Muscle layer of colon (tissue), 2 donors: ENCODE data around the gene NHLH2.

Experiments
- H3K27ac ChIP-seq: one replicate; pipeline ENCODE4 v1.7.0; 2013; ENCODE audit warnings: low read depth, mild to moderate bottlenecking, low read length, moderate library complexity
- H3K27me3 ChIP-seq, 2 donors: one replicate each; pipeline ENCODE4 v1.7.0; 2013; ENCODE audit warnings: low read length in 2 of 2, mild to moderate bottlenecking in 2 of 2; ENCODE audit not compliant: insufficient read depth in 2 of 2, control insufficient read depth in 1 of 2
- H3K36me3 ChIP-seq: one replicate; pipeline ENCODE4 v1.7.0; 2013; ENCODE audit warnings: mild to moderate bottlenecking, low read length; ENCODE audit not compliant: insufficient read depth
- H3K4me1 ChIP-seq: one replicate; pipeline ENCODE4 v1.7.0; 2013; ENCODE audit warnings: mild to moderate bottlenecking, low read length; ENCODE audit not compliant: insufficient read depth
- H3K4me3 ChIP-seq, 2 donors: one replicate each; pipeline ENCODE4 v1.7.0; 2013; ENCODE audit warnings: low read length in 2 of 2, low read depth in 1 of 2, mild to moderate bottlenecking in 1 of 2, moderate library complexity in 1 of 2
- H3K9ac ChIP-seq: one replicate; pipeline ENCODE4 v1.7.0; 2013; ENCODE audit warnings: low read length
- H3K9me3 ChIP-seq: one replicate; pipeline ENCODE4 v1.7.0; 2013; ENCODE audit warnings: mild to moderate bottlenecking, low read length
- donor health status: abdominal sarcoma.
- donor health status: Adenocarcinoma of cecum.

NHLH2 gene

DNA sequence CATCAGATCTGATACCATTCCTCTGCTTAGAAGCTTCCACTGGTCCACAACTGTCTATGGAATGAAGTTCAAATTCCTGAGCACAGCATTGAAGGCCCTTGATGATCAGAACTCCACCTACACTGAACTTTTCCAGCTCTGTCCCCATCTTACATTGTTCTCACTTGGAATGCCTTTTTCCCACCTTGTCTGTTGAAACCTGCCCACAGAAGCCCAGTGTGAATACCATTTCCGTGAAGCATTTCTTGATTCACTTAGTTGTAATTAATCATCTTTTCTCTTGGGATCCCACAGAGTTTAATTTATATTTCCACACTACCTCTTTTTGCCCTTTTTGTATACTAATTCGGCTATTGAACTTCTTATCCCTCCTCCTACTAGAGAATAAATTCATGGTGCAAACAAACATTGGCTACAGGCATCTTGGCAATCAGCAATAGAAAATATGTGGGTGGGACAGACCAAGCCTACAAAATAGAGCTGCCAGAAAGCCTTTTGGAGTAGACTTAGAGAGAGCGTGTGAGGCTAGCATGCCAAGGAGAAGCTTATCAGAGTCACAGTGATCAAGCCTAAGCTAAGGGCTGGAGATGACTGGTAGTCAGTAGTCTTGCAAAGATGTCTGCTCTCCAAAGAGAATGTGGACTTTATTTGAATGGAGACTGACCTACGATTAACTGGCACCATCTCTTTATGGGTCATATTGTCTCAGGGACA is 26.1 kb downstream of the NHLH2 start:
- no peak overlapping the region for H3K27ac ChIP-seq
- H3K4me3 ChIP-seq = no peak overlapping the region
- H3K9ac ChIP-seq = no peak overlapping the region
- no peaks in the 10 kb centered on the region for H3K9me3 ChIP-seq
- no peaks in the 10 kb centered on the region for H3K27me3 ChIP-seq
- H3K4me1 ChIP-seq = no peaks in the 10 kb centered on the region
- H3K36me3 ChIP-seq = no peaks in the 10 kb centered on the region

DNA sequence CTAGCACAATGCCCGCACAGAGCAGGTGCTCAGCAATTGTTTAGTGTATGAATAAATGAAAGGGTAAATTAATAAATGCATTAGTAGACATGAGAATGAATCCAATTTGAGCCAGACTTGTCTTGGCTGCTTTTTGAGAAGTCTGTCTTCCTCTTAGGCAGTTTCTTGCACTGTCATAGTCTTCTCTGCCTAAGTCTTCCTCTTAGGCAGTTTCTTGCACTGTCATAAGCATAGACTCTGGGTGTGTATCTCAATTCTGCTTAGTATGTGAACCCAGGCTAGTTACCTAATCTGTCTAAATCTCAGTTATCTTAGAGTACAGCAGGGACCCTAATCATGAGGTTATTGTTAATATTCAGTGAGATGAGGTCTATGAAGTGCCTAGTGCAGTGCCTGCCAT is 27.2 kb downstream of the NHLH2 start:
- H3K4me3 ChIP-seq = no peak overlapping the region
- no peak overlapping the region for H3K9ac ChIP-seq
- no peaks in the 10 kb centered on the region for H3K36me3 ChIP-seq
- H3K4me1 ChIP-seq = no peaks in the 10 kb centered on the region
- no peak overlapping the region for H3K27ac ChIP-seq
- no peaks in the 10 kb centered on the region for H3K9me3 ChIP-seq
- H3K27me3 ChIP-seq = no peaks in the 10 kb centered on the region

DNA sequence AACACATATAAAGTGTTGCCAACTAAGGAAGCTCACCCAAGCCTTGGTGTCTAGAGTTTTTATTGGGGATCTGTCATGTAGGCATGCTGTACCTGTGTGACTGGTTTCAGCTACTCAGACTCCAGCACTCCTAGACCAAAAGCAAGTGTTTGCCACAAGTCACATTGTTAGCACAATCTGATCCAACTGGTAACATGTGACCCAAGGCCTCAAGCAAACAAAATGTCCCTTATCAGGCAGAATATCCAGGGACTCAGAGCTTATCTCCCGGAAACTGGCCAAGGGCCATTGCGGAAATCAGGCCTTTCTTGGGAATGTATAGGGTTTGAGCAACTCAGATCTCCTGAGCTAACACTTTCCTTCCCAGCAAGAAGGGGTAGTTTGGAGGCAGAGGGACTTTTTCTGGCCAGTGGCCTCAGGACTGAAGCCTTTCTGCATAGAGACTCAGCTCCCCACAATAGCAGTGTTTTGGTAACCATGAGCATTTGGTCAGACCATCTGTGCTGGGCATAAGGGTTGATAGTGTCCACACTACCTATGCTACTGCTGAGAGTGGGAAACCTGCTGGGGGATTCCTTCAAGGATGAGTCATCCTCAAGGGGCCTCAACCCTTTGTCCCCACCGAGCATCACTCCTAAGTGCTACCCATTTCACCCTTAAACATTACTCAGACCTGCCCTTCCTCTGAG is 29.6 kb downstream of the NHLH2 start:
- no peak overlapping the region for H3K9ac ChIP-seq
- no peaks in the 10 kb centered on the region for H3K36me3 ChIP-seq
- no peak overlapping the region for H3K27ac ChIP-seq
- H3K9me3 ChIP-seq = no peaks in the 10 kb centered on the region
- H3K4me3 ChIP-seq = no peak overlapping the region
- H3K27me3 ChIP-seq = no peaks in the 10 kb centered on the region
- no peaks in the 10 kb centered on the region for H3K4me1 ChIP-seq

DNA sequence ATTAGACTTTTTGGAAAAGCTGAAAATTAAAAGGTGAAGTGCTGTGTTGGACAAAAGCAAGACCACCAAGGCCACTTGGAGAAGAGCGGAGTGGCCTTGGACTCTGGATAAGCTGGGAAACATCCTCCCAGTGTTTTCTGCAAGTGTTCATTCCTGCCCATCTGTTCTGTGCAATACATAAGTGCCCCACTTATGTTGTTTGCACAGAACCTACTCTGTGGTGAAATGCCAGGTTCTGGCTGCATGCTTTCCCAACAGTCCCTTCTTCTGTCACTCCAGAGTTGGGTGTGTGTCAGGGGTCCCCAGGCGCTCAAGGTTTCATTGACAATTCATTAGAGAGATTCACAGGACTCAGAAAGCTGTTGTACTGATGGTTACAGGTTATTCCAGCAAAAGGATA is 30.3 kb downstream of the NHLH2 start:
- Histone ChIP-seq H3K4me3 (no peak overlapping the region), H3K27ac (no peak overlapping the region), H3K27me3 (no peaks in the 10 kb centered on the region), H3K9me3 (no peaks in the 10 kb centered on the region), H3K9ac (no peak overlapping the region), H3K4me1 (no peaks in the 10 kb centered on the region), H3K36me3 (no peaks in the 10 kb centered on the region)

DNA sequence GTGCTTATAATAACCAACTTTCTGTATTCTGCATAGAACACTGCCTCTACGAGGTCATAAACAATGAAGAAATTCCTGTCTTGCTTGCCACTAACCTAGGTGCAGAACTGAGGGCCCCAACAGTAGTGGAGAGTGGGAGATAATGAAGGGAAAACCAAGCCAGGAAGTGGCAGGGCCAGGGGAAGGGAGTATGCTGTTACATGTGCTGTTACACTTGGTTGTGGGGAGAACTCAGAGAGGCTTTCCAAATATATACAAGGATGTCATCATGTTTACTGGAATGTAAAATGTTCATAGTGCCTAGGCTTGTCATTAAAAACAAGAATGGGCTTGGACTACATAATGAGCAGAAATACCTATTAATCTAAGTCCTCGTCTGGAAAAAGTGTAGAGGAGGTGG is 31.1 kb downstream of the NHLH2 start:
- Histone ChIP-seq H3K4me1 (no peaks in the 10 kb centered on the region), H3K9ac (no peak overlapping the region), H3K4me3 (no peak overlapping the region), H3K9me3 (no peaks in the 10 kb centered on the region), H3K27me3 (no peaks in the 10 kb centered on the region), H3K27ac (no peak overlapping the region), H3K36me3 (no peaks in the 10 kb centered on the region)

DNA sequence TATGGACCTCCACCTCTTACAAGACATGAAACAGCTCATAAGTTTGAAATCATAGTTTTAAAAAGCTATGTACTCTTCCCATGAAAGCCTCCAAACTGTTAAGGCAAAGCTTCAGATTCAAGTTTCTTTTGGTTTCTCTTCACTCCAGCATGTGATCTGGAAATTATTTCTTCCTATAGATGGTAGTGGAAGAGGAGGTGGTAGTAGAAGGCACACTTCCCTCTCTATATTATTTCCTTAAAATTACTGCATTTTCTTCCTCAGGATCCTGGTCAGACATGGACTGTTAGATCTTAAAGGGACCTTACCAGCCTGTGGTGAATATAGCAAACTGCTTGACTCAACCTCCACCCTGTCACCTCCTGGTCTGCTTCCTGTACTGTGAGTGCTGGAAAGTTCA is 31.9 kb downstream of the NHLH2 start:
- H3K4me3 ChIP-seq = no peak overlapping the region
- no peaks in the 10 kb centered on the region for H3K4me1 ChIP-seq
- H3K27ac ChIP-seq = no peak overlapping the region
- no peaks in the 10 kb centered on the region for H3K36me3 ChIP-seq
- no peak overlapping the region for H3K9ac ChIP-seq
- H3K27me3 ChIP-seq = no peaks in the 10 kb centered on the region
- H3K9me3 ChIP-seq = no peaks in the 10 kb centered on the region

DNA sequence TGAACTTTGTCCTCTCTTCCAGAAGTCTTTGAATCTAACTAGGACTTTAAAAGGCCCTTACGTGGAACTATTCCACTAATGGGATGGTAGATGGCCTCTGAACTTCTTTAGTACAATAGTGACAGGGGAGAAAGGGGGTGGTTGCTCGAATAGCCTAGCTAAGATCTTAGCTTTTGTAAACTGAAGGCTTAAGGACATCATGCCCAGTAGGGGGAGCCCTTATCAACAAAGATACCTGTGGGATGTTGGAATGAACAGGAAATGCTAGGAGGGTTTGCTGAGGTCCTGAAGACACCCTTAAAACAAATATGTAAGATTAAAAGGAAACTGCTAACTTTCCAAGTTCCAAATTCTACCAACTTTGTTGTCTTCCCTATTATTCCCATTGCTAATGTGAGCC is 33.2 kb downstream of the NHLH2 start:
- H3K27me3 ChIP-seq = no peaks in the 10 kb centered on the region
- H3K9ac ChIP-seq = no peak overlapping the region

DNA sequence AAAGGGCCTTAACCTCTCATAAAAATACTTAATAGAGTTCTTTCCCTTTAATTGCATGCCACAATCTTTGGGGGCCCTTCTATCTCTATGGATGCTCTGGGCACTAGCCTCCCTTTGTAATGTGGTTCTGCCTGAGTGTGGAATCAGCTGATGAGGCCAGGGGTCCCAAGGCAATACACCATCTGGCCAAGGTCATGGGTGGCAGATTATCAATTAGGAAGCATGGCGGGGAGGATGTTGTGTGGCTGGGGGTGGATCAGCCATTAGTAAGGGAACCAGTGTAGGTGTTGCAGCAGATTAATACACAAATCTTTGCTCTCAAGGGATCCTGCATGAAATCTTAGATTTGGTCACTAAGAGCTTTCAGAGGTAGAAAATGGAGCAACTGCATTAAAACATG is 35.3 kb downstream of the NHLH2 start:
- no peak overlapping the region for H3K9ac ChIP-seq
- H3K27ac ChIP-seq = no peak overlapping the region
- no peaks in the 10 kb centered on the region for H3K27me3 ChIP-seq
- H3K4me3 ChIP-seq = no peak overlapping the region
- H3K4me1 ChIP-seq = no peaks in the 10 kb centered on the region
- H3K36me3 ChIP-seq = no peaks in the 10 kb centered on the region
- H3K9me3 ChIP-seq = no peaks in the 10 kb centered on the region

More for the DNA sequence above, 33.2 kb downstream of the NHLH2 start:
- Histone ChIP-seq H3K4me1 (no peaks in the 10 kb centered on the region), H3K4me3 (no peak overlapping the region), H3K27ac (no peak overlapping the region), H3K36me3 (no peaks in the 10 kb centered on the region), H3K9me3 (no peaks in the 10 kb centered on the region)

DNA sequence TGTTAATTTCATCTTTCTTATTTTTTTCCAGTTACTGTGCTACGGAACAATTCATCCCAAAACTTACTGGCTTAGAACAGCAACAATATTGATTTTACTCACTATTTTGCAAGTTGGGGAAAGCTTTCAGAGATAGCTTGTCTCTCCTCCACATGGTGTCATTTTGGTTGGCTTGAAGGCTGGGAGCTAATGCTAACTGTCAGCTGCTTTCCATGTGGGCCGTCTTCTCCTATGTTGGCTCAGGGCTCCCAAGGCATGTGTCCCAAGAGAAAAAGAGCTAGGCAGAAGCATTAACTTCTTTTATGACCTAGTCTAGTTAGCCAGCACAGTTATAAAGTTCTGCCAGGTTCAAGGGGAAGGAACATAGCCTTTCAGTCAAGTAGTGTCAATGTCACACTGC is 38.5 kb downstream of the NHLH2 start:
- H3K9me3 ChIP-seq = no peaks in the 10 kb centered on the region
- H3K9ac ChIP-seq = no peak overlapping the region
- H3K36me3 ChIP-seq = no peaks in the 10 kb centered on the region
- H3K27me3 ChIP-seq = no peaks in the 10 kb centered on the region
- no peak overlapping the region for H3K4me3 ChIP-seq
- H3K4me1 ChIP-seq = no peaks in the 10 kb centered on the region
- H3K27ac ChIP-seq = no peak overlapping the region

DNA sequence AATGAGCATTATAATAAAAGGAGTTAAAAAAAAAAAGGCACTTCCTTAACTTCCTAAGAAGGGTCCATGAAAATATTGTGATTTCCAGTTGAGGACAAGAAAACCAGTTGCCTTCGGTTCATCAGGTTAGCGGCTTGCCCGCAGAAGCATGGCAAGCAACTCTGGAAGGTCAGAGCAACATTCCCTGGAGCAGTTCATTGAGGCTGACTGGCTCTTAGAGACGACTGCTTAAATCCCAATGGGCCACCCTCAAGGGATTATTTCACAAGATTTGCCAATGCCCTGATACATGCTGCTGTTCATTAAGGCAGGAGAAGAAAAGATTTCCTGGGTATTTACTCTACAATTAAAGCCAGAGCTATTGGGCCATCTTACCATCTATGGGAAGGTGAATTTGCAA is 43.4 kb downstream of the NHLH2 start:
- no peak overlapping the region for H3K9ac ChIP-seq
- no peaks in the 10 kb centered on the region for H3K4me1 ChIP-seq
- no peaks in the 10 kb centered on the region for H3K36me3 ChIP-seq
- H3K27me3 ChIP-seq = no peaks in the 10 kb centered on the region
- no peak overlapping the region for H3K4me3 ChIP-seq
- H3K9me3 ChIP-seq = no peaks in the 10 kb centered on the region
- no peak overlapping the region for H3K27ac ChIP-seq

DNA sequence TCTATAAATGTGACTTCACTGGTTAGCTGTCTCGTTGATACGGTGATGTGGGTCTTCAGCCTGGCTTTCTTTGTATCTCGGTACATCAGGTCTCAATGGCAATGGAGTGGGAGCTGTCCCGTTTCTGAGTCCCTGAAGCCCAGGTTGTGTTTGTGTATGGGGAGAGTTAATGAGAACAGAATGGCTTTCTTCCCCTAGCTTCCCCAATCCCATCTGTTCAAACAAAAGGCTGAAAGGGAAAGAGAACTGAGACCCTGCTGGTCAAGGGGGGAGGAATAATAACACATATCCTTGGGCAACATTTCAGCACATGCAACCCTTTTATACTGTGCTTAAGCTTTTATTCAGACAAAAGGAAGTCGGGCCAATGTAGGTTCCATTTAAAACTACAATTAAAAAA is 44.0 kb downstream of the NHLH2 start:
- Histone ChIP-seq H3K27ac (no peak overlapping the region), H3K36me3 (no peaks in the 10 kb centered on the region), H3K9ac (no peak overlapping the region), H3K27me3 (no peaks in the 10 kb centered on the region), H3K4me1 (no peaks in the 10 kb centered on the region), H3K4me3 (no peak overlapping the region), H3K9me3 (no peaks in the 10 kb centered on the region)

DNA sequence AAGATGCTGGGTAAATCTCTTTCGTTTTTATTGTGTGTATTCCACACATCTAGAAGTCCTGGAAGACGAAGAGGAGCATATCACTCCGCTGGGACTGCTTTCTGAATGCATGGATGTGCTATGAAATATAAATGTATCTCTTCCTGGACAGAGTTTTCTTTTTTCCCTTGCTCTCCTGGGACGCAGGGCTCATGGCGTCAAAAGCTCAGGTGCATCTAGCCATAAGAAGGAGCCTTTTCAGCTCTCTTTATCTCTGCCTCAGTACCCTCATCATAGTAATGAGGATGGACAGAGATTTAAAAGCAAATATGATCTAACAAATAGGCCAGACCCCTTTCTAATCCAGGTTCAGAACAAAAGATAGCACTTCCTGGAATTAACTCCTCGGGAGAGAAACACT is 44.9 kb downstream of the NHLH2 start:
- no peaks in the 10 kb centered on the region for H3K9me3 ChIP-seq
- H3K27me3 ChIP-seq = no peaks in the 10 kb centered on the region
- H3K36me3 ChIP-seq = no peaks in the 10 kb centered on the region
- no peak overlapping the region for H3K9ac ChIP-seq
- no peaks in the 10 kb centered on the region for H3K4me1 ChIP-seq
- no peak overlapping the region for H3K27ac ChIP-seq
- no peak overlapping the region for H3K4me3 ChIP-seq
